Jurkat, Clone E6-1 (cell line): ENCODE results near the gene FAH.

Experiments
- DNase-seq: peaks from one replicate; pipeline ENCODE4 v3.0.0-alpha.2; 2011; ENCODE audit warnings: low read depth, low spot score
- H3K4me3 ChIP-seq: 2 replicates; pipeline ENCODE4 v1.5.1; 2011; ENCODE audit warnings: mild to moderate bottlenecking, low read length, control low read depth, moderate library complexity

The FAH gene

GRCh38 chr15:80167936-80168335, 15.1 kb downstream of the FAH start:
- DNase-seq = no peak
- H3K4me3 ChIP-seq = no peak overlapping the region

- DNase-seq = no peak
- H3K4me3 ChIP-seq = no peak overlapping the region
Observed at GRCh38 chr15:80168421-80168820, 15.6 kb downstream of the FAH start.

- no peak for DNase-seq
- no peak overlapping the region for H3K4me3 ChIP-seq
Observed at GRCh38 chr15:80169768-80170357, 17.1 kb downstream of the FAH start.

GRCh38 chr15:80170596-80170995, 17.8 kb downstream of the FAH start:
- H3K4me3 ChIP-seq = no peak overlapping the region
- DNase-seq = no peak

- DNase-seq = no peak
- H3K4me3 ChIP-seq = no peak overlapping the region
Observed at GRCh38 chr15:80171787-80172186, 19.0 kb downstream of the FAH start.

GRCh38 chr15:80172401-80172800, 19.6 kb downstream of the FAH start:
- DNase-seq = no peak
- no peak overlapping the region for H3K4me3 ChIP-seq

GRCh38 chr15:80173022-80173759, 20.4 kb downstream of the FAH start:
- DNase-seq = no peak
- H3K4me3 ChIP-seq = no peak overlapping the region

GRCh38 chr15:80174017-80174746, 21.4 kb downstream of the FAH start:
- DNase-seq = no peak
- H3K4me3 ChIP-seq = no peak overlapping the region

GRCh38 chr15:80175436-80175835, 22.6 kb downstream of the FAH start:
- H3K4me3 ChIP-seq = no peak overlapping the region

GRCh38 chr15:80176443-80176842, 23.6 kb downstream of the FAH start:
- no peak for DNase-seq
- H3K4me3 ChIP-seq = no peak overlapping the region

More at GRCh38 chr15:80175436-80175835, 22.6 kb downstream of the FAH start:
- DNase-seq = no peak

GRCh38 chr15:80177156-80177555, 24.4 kb downstream of the FAH start:
- no peak overlapping the region for H3K4me3 ChIP-seq
- DNase-seq = no peak

- H3K4me3 ChIP-seq = no peak overlapping the region
- no peak for DNase-seq
Observed at GRCh38 chr15:80179025-80179759, 26.4 kb downstream of the FAH start.

GRCh38 chr15:80179935-80180334, 27.1 kb downstream of the FAH start:
- H3K4me3 ChIP-seq = no peak overlapping the region
- DNase-seq = no peak

- no peak overlapping the region for H3K4me3 ChIP-seq
- no peak for DNase-seq
Observed at GRCh38 chr15:80180468-80180867, 27.7 kb downstream of the FAH start.

- DNase-seq = no peak
- H3K4me3 ChIP-seq = no peak overlapping the region
Observed at GRCh38 chr15:80180986-80181385, 28.2 kb downstream of the FAH start.

GRCh38 chr15:80182611-80183261, 29.9 kb downstream of the FAH start:
- H3K4me3 ChIP-seq = no peak overlapping the region
- no peak for DNase-seq

GRCh38 chr15:80183306-80183705, 30.5 kb downstream of the FAH start:
- no peak overlapping the region for H3K4me3 ChIP-seq
- DNase-seq = no peak

- H3K4me3 ChIP-seq = no peak overlapping the region
- no peak for DNase-seq
Observed at GRCh38 chr15:80183886-80184285, 31.1 kb downstream of the FAH start.

GRCh38 chr15:80184554-80184953, 31.8 kb downstream of the FAH start:
- DNase-seq = no peak
- no peak overlapping the region for H3K4me3 ChIP-seq
